Activated CD8-positive, alpha-beta memory T cell treated with anti-CD3 and anti-CD28 coated beads, Interleukin-2, amount 50 U/mL, for 1 hour (primary cell): ENCODE measurements around the gene SYCP3.
"Not testable (repeated sequence)": the region's sequence is repeated elsewhere in the genome, so short reads cannot be mapped to it uniquely, and the experiment has no call there.

Source experiments
- DNase-seq: peaks from one replicate; pipeline ENCODE4 v3.0.0-alpha.2; 2020; ENCODE audit errors: extremely low read depth

SYCP3 gene

DNA sequence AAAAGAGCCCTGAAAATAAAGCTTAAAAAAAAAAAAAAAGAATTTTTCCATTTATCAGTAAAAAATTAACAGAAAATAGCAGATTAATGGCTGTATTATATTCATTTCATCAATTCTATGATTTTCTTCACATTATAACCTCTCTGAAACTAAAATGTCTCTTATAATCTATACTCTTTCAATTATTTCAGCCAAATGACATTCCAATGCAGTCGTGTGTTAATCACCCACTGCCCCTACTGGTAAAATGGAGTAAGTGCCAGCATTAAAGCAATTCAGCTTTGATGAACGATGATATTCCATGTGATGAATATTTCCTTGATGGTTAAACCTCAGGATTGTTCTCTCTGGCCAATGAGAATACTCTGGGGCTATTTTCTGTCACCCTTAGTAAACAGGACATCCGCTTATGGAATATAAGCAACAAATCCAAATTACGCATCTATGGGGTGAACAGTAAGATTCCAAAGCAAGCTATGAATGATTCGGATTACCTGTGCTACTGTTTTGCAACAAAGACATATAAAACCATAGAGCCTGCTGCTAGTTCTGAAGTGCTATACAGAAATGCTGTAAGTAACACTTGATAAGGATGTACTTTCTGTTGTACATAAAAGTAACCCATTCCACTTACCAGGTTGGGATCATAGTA, 20.3 kb upstream of the SYCP3 start:
- no peak for DNase-seq

- DNase-seq = no peak
Observed at GRCh38 chr12:101750152-101750551, 10.9 kb upstream of the SYCP3 start.

DNA sequence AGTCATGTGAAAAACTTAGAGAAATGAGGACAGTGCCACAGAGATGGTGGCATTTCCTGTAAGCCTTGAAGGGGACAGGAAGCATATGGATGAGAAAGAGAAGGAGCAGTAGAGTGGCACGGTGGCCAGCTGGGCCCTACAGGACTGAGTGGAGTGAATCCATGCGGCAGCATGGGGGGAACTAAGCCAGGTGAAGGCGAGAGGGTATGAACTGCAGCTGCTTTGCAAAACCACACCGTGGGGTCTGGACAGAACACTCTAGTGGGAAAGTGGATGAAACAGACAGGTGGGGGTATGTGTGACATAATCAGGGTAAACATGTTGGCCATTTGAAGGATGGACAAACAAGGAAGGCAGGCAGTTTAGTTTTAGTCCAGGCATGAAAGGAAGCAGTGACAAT, 10.4 kb upstream of the SYCP3 start:
- no peak for DNase-seq

DNA sequence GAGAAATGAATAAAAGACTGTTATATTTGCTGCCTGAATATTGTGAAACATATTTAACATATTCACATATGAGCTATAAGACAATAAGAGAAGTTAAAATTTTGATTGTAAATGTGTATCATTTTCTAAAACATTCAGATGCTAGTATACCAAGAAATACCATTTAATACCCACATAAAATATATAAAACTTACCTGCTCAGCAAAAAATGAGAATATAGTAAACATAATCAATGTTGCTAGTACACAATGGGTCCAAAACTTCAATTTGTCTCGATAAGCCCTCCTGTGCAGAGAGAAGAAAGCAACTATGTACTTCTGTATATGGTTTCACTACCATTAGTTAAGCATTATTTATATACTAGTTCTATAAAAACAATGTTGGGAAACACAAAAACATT, 9.6 kb upstream of the SYCP3 start:
- DNase-seq = no peak

DNA sequence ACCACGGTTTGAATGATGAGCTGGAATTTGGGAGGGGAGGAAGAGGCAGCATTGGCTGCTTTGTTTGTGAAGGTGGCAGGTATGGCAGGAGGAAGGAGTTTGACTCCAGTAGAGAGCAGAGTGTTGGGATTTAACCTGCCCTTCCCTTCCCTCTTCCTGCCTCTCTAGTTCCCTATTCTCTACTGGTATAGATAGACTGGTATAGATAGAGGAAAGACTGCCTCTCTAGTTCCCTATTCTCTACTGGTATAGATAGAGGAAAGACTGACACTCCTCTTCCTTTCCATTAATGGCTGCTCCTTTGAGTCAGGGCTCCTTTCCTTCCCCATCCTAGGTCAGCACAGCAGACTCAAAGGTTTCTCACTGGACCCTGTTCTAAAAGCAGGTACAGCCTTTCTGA, 8.4 kb upstream of the SYCP3 start:
- DNase-seq = no peak

GRCh38 chr12:101746661-101747060, 7.4 kb upstream of the SYCP3 start:
- DNase-seq = no peak

GRCh38 chr12:101746196-101746595, 6.9 kb upstream of the SYCP3 start:
- no peak for DNase-seq

DNA sequence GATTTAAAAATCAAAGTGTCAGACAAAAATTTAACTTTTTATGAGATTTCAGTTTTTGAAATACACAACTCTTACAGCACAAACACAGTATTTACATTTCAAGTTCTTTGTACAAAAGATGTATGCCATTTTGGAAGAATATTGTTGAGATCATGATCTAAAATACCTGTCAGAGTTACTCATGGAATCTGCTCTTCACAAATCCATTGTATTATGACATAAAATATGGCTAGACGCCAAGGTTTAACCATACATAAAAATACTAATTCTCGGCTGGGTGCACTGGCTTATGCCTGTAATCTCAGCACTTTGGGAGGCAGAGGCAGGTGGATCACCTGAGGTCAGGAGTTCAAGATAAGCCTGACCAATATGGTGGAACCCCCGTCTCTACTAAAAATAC, 6.2 kb upstream of the SYCP3 start:
- DNase-seq = no peak

GRCh38 chr12:101743724-101744472, 4.6 kb upstream of the SYCP3 start:
- DNase-seq = no peak

- DNase-seq = no peak
Observed at GRCh38 chr12:101743242-101743641, 4.0 kb upstream of the SYCP3 start.

- no peak for DNase-seq
Observed at GRCh38 chr12:101740980-101741379, 1.7 kb upstream of the SYCP3 start.

- DNase-seq = no peak
Observed at GRCh38 chr12:101740566-101740965, 1.3 kb upstream of the SYCP3 start.

DNA sequence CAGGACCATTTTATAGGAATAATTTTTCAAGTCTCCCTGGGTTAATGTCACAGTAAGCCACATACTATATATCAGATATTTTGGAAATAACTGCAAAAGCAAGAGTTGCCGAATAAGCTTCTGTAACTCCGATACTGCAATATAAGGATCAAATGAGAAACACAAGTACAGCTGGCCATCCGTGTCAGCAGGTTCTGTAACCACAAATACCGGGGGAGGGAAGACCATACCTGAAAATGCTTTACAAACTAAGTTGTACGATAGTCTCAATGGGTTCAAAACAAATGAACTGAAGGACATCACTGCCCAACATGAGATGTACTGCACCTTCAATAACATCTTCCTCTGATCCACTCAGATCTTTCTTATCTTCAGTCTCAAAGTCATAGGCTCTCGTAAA, 1.8 kb downstream of the SYCP3 start:
- DNase-seq = no peak

DNA sequence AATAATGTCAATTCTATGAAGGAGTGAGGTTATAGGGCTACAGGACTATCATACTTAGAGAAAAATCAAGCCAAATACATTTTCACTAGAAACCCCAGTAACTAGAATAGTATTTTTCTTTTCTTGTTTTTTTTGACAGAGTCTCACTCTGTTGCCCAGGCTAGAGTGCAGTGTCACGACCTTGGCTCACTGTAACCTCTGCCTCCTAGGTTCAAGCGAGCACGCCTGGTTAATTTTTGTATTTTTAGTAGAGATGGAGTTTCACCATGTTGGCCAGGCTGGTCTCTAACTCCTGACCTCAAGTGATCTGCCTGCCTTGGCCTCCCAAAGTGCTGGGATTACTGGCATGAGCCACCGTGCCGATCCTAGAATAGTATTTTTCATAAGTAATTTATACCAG, 4.8 kb downstream of the SYCP3 start:
- DNase-seq = not testable (repeated sequence)

DNA sequence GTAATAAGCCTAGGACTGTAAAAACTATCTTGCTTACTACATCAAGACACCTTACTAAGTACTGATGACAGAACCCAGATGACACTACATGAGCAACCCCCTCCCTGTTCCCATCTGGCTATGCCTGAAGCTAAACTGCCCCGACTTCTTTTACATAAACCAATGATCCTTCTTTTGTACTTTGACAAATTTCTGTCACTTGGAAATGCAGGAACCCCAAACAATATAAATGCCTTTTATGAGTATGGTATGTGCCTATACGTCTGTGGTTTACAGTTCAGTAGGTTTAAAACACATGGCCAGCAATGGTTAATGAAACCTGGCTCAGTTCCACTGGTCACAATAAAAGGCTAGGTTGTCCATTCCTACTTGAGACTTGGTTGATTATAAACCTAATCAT, 6.1 kb downstream of the SYCP3 start:
- DNase-seq = no peak

- no peak for DNase-seq
Observed at GRCh38 chr12:101732318-101732717, 6.9 kb downstream of the SYCP3 start.

GRCh38 chr12:101729842-101730241, 9.4 kb downstream of the SYCP3 start:
- DNase-seq = no peak

GRCh38 chr12:101727098-101727497, 12.2 kb downstream of the SYCP3 start:
- no peak for DNase-seq

GRCh38 chr12:101722392-101722791, 16.9 kb downstream of the SYCP3 start:
- no peak for DNase-seq

DNA sequence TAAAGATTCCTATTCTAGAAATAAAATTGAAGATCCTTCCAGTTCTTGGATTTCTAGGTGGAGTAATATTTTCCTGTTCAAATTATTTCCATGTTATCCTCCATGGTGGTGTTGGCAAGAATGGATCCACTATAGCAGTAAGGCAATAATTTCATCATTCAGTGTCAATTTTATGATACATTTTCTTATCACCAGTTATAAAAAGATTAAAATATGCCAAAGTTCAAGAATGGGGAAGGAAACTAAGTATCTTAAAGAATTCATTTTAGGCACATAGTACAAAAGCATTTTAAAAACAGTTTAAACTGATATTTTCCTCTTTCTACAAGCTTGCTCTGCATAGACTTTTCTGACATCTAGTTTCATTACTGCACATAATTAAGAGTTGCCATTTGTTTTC, 19.1 kb downstream of the SYCP3 start:
- no peak for DNase-seq

DNA sequence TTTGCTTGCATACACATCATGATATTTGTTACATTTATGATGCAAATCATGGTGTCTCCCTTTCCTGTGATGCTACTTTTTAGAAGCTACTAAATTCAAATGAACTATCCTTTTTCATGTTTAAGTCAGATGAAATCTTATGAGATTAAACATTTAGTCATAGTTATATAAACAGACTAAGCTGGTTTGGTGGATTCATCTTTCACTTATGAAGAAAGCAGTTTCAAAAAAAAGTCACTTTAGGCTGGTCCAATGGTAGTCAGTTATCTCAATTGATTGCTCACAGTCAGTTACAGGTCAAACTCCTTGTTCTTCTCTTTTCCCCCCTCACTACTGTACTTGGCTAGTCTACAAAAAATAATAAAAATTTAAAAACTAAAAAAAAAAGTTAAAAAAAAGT, 19.7 kb downstream of the SYCP3 start:
- no peak for DNase-seq

GRCh38 chr12:101714877-101715444, 24.3 kb downstream of the SYCP3 start:
- DNase-seq = no peak

- DNase-seq = no peak
Observed at GRCh38 chr12:101713930-101714329, 25.3 kb downstream of the SYCP3 start.
